Stomach (tissue), 4 donors: ENCODE data around the gene MAN1B1.

ENCODE experiments used
- EP300 ChIP-seq: sonication (generic); formaldehyde crosslinking; IDR thresholded peaks from one replicate; pipeline ENCODE4 v1.6.1; 2017; ENCODE audit warnings: antibody characterized with exemption
- POLR2A ChIP-seq, 4 donors: fragments of 450-650 bp; IDR thresholded peaks; one replicate each; pipeline ENCODE4 v1.6.1; 2016; ENCODE audit warnings: antibody characterized with exemption in 4 of 4, control low read depth in 2 of 4, mild to moderate bottlenecking in 1 of 4, moderate library complexity in 1 of 4
- POLR2AphosphoS5 ChIP-seq, 3 donors: sonication (generic); formaldehyde crosslinking; IDR thresholded peaks; one replicate each; pipeline ENCODE4 v1.6.1; 2016; ENCODE audit warnings: antibody characterized with exemption in 3 of 3
- TF ChIP-seq, protein P1 (sequence below), 7 experiments: fragments of 450-650 bp in 4 of 7; fragments of 200-600 bp in 3 of 7; sonication (generic) in 3 of 7; IDR thresholded peaks; one replicate each; pipeline ENCODE4 v1.5.1; 2016 to 2019; ENCODE audit warnings: antibody characterized with exemption in 7 of 7, control low read depth in 2 of 7, mild to moderate bottlenecking in 1 of 7

DNA sequence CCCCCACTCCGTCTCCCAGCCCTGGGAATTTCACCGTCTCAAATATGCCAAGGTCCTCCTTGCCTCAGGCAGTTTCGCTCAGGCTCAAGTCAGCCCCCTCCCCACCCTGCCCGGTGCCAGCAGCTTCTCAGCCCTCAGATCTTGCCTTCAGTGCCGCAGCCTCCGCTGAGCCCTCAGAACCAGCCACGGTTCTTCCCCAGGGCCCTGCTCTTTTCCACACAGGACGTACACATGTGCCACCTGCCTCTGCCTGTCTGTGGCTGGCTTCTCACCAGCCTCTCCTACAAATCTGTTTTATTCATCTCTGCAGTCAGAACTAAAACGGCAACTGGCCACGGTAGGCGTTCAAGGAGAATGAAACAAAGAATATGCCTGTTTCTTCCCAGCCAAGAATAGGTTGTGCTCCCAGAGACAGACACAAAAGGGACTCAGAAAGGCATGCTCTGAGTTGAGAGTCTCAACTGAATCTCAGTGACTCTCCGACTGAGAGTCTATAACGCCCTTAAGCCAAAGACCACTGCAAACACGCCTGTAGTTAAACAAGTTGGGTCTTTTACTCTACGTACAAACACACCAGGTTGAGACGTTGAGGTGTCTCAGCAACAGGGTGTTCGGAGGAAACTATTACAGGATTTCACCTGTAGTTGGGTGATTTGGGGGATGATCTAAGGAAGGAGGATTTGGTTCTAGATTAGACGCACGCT lies 41.5 kb downstream of the MAN1B1 start:
- TF ChIP-seq, protein P1, sequence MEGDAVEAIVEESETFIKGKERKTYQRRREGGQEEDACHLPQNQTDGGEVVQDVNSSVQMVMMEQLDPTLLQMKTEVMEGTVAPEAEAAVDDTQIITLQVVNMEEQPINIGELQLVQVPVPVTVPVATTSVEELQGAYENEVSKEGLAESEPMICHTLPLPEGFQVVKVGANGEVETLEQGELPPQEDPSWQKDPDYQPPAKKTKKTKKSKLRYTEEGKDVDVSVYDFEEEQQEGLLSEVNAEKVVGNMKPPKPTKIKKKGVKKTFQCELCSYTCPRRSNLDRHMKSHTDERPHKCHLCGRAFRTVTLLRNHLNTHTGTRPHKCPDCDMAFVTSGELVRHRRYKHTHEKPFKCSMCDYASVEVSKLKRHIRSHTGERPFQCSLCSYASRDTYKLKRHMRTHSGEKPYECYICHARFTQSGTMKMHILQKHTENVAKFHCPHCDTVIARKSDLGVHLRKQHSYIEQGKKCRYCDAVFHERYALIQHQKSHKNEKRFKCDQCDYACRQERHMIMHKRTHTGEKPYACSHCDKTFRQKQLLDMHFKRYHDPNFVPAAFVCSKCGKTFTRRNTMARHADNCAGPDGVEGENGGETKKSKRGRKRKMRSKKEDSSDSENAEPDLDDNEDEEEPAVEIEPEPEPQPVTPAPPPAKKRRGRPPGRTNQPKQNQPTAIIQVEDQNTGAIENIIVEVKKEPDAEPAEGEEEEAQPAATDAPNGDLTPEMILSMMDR (IDR thresholded peaks at IDR 0.05), result no peak
- TF ChIP-seq POLR2AphosphoS5 (IDR thresholded peaks at IDR 0.05), result no peak
- TF ChIP-seq POLR2A (IDR thresholded peaks at IDR 0.05), result no peak
- no peak for TF ChIP-seq EP300
